ENCODE data around the gene JAK2. TPM values are rescaled to one million over a fixed set of nuclear protein-coding genes. Genes with fewer than 3 reads are reported as not detected.
A peak's percentile ranks its signal among the peaks of the same experiment; 100 is the strongest.

The JAK2 gene
- total and polyA plus RNA-seq, 7 donors: 2.2 to 32.3 (median 9.0) TPM

DNA sequence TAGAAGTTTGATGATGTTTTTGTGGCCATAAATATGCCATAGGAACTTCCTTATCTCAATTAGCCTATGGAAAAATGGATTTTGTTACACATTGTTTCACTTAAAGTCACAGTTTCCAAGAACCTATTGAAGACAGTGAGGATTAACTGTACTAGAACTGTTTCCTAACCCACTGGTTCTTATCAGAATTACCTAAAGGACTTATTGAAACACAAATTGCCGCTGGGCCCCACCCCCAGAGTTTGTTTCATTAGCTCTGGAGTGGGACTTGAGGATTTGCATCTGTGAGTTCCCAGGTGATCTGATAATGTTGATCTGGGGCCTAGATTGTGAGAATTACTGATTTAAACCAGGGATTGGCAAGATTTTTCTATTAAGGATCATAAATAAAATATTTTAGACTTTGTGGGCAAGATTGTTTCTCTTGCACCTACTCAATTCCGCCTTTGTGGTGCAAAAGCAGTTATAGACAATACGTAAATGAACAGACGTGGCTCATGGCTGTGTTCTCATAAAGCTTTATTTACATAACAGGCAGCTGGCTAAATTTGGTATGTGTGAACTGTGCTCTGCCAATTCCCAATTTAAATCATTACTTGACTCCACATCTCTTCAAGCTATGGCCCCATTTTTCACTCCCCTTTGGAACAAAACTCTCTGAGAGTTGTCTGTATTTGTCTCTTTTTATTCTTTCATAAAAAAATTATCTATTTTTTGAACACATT, 9.3 kb downstream of the JAK2 start:
- peaks cover 0 to 16% of the 10 kb centered on the region in 2 donors for H3K36me3 ChIP-seq (ENCODE audit: insufficient read depth in 1 of 2, low read depth in 1 of 2)
- no peak overlapping the region for H3K27ac ChIP-seq
- TF ChIP-seq, protein P1, sequence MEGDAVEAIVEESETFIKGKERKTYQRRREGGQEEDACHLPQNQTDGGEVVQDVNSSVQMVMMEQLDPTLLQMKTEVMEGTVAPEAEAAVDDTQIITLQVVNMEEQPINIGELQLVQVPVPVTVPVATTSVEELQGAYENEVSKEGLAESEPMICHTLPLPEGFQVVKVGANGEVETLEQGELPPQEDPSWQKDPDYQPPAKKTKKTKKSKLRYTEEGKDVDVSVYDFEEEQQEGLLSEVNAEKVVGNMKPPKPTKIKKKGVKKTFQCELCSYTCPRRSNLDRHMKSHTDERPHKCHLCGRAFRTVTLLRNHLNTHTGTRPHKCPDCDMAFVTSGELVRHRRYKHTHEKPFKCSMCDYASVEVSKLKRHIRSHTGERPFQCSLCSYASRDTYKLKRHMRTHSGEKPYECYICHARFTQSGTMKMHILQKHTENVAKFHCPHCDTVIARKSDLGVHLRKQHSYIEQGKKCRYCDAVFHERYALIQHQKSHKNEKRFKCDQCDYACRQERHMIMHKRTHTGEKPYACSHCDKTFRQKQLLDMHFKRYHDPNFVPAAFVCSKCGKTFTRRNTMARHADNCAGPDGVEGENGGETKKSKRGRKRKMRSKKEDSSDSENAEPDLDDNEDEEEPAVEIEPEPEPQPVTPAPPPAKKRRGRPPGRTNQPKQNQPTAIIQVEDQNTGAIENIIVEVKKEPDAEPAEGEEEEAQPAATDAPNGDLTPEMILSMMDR (IDR thresholded peaks at IDR 0.05): no peak
- ATAC-seq: peak in 1 of 4 donors; percentile 66
- intact Hi-C loops (cut with DNase I): no loop called here
- H3K9me3 ChIP-seq: peaks cover 5% of the 10 kb centered on the region
- H3K27me3 ChIP-seq (ENCODE audit: insufficient read depth in 3 of 3, low read length in 2 of 3): no peaks in the 10 kb centered on the region
- no peak for DNase-seq
- whole genome bisulfite sequencing, 3 donors: 65 to 87% (median 69%) methylated on average over 4 of the region's 4 CpGs
- peaks cover 11% of the 10 kb centered on the region for H3K4me1 ChIP-seq
- no peak overlapping the region for H3K4me3 ChIP-seq

DNA sequence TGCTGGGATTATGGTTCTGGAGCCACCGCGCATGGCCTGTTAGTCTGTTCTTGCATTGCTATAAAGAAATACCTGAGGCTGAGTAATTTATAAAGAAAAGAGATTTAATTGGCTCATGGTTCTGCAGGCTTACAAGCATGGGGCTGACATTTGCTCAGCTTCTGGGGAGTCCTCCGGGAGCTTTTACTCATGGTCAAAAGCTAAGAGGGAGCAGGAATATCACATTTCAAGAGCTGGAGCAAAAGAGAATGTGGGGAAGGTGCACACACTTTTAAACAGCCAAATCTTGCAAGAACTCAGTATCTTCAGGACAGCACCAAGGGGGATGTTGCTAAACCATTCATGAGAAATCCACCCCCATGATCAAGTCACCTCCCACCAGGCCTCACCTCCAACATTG, 12.1 kb downstream of the JAK2 start:
- TF ChIP-seq, protein P1 (IDR thresholded peaks at IDR 0.05): no peak
- Histone ChIP-seq H3K27me3 (ENCODE audit: insufficient read depth in 3 of 3, low read length in 2 of 3) (no peaks in the 10 kb centered on the region), H3K36me3 (ENCODE audit: insufficient read depth in 1 of 2, low read depth in 1 of 2) (peaks cover 0 to 11% of the 10 kb centered on the region in 2 donors), H3K4me3 (no peak overlapping the region), H3K9me3 (peaks cover 5% of the 10 kb centered on the region), H3K27ac (no peak overlapping the region), H3K4me1 (peaks cover 11% of the 10 kb centered on the region)
- ATAC-seq: peak in 3 of 4 donors; percentile 23 to 40 (median 30)
- intact Hi-C loops (cut with DNase I): loop anchor here in 1 of 2 donors (2.0 kb wide), 1 partner anchor 42 kb away; no protein-coding TSS in a partner anchor
- no peak for DNase-seq
- 49 to 71% (median 64%) methylated on average over 3 of the region's 3 CpGs for WGBS, 3 donors

DNA sequence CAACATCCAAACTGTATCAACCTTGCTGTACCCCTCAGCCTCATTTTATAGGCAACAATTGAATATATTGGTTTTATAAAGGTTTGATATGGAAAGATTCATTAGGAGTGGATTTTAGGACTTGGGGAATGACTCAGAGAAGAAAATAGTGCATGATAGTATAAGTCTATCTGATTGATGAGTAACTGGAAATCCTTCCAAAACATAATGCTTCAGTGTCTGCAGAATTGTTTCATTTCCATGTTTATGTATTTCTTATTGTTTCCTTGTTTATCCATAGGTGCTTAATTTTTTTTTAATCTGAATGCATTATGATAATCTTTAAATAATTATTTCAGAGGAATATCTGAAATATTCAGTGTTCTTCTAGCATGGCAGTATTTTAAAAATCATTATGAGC, 12.6 kb downstream of the JAK2 start:
- TF ChIP-seq, protein P1 (IDR thresholded peaks at IDR 0.05): no peak
- Histone ChIP-seq H3K27me3 (ENCODE audit: insufficient read depth in 3 of 3, low read length in 2 of 3) (no peaks in the 10 kb centered on the region), H3K4me1 (peaks cover 11% of the 10 kb centered on the region), H3K36me3 (ENCODE audit: insufficient read depth in 1 of 2, low read depth in 1 of 2) (peaks cover 0 to 8% of the 10 kb centered on the region in 2 donors), H3K4me3 (no peak overlapping the region), H3K27ac (no peak overlapping the region), H3K9me3 (peaks cover 5% of the 10 kb centered on the region)
- no peak for DNase-seq
- peak in 1 of 4 donors; percentile 42 for ATAC-seq
- intact Hi-C loops (cut with DNase I): loop anchor here in 1 of 2 donors (2.0 kb wide), 1 partner anchor 41 kb away; no protein-coding TSS in a partner anchor

DNA sequence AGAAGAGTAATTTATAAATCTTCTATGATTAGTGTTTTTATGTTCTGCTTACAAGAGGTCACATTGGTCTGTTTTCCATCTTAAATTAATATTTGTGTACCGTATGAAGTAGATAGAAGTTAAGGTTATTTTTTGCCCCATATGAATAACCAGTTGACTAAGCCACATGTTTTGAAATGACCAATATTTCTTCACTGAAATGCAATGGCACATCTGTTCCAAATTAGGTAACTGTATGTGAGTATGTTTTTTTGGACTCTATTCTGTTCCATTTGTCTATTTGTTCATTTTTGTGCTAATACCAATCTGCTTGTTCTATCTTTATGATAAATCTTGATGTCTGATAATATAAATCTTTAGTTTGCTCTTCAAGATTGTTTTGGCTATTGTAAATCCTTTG, 17.7 kb downstream of the JAK2 start:
- Histone ChIP-seq H3K4me3 (no peak overlapping the region), H3K36me3 (ENCODE audit: insufficient read depth in 1 of 2, low read depth in 1 of 2) (peaks cover 0 to 4% of the 10 kb centered on the region in 2 donors), H3K9me3 (peaks cover 14% of the 10 kb centered on the region), H3K27me3 (ENCODE audit: insufficient read depth in 3 of 3, low read length in 2 of 3) (no peaks in the 10 kb centered on the region), H3K4me1 (no peaks in the 10 kb centered on the region), H3K27ac (no peak overlapping the region)
- DNase-seq (no peak), ATAC-seq (no peak)
- 67 to 95% (median 91%) methylated on average over 1 of the region's 1 CpG for WGBS, 3 donors
- intact Hi-C loops (cut with DNase I): no loop called here
- TF ChIP-seq, protein P1 (IDR thresholded peaks at IDR 0.05): no peak
